GM13977 (cell line): Measurements from ENCODE around the gene CES4A.

Experiments used
- DNase-seq: peaks from one replicate; pipeline ENCODE4 v3.0.0; 2012; ENCODE audit warnings: low spot score
- CTCF ChIP-seq: IDR thresholded peaks from 2 replicates; pipeline ENCODE4 v1.5.1; 2012; ENCODE audit warnings: mild to moderate bottlenecking, control low read depth; ENCODE audit not compliant: insufficient read depth; ENCODE audit errors: extremely low read depth, missing control alignments
- in situ Hi-C: fragments of 300-500 bp; cut with MboI; formaldehyde crosslinking; loops from one replicate; pipeline ENCODE4 v1.12.0; 2022; ENCODE audit warnings: low sequenced_read_pairs, low pct_unique_long_range_greater_than_20kb, mixed read lengths, inconsistent platforms; ENCODE audit not compliant: unreplicated experiment

CES4A gene

GRCh38 chr16:67015313-67015731 lies 26.9 kb downstream of the CES4A start:
- TF ChIP-seq CTCF = peak; percentile 26
- in situ Hi-C loops = loop anchor here (10.0 kb wide), 1 partner anchor 139 kb away; the partner anchor contains the start of genes B3GNT9, FBXL8 and TRADD
- no peak for DNase-seq

- in situ Hi-C loops = loop anchor here (10.0 kb wide), 1 partner anchor 139 kb away; the partner anchor contains the start of genes B3GNT9, FBXL8 and TRADD
- no peak for TF ChIP-seq CTCF
- no peak for DNase-seq
Measured at GRCh38 chr16:67016143-67016542, 27.8 kb downstream of the CES4A start.

GRCh38 chr16:67016681-67017420 lies 28.5 kb downstream of the CES4A start:
- in situ Hi-C loops = loop anchor here (10.0 kb wide), 1 partner anchor 138 kb away; the partner anchor contains the start of genes B3GNT9, FBXL8 and TRADD
- no peak for TF ChIP-seq CTCF
- no peak for DNase-seq

- TF ChIP-seq CTCF = no peak
- in situ Hi-C loops = loop anchor here (10.0 kb wide), 1 partner anchor 137 kb away; the partner anchor contains the start of genes B3GNT9, FBXL8 and TRADD
- DNase-seq = no peak
Measured at GRCh38 chr16:67017421-67017750, 29.0 kb downstream of the CES4A start.

GRCh38 chr16:67017810-67018488 lies 29.6 kb downstream of the CES4A start:
- in situ Hi-C loops = loop anchor here (10.0 kb wide), 1 partner anchor 137 kb away; the partner anchor contains the start of genes B3GNT9, FBXL8 and TRADD
- DNase-seq = peak; percentile 87
- TF ChIP-seq CTCF = peak; percentile 93

- no peak for TF ChIP-seq CTCF
- in situ Hi-C loops = loop anchor here (10.0 kb wide), 1 partner anchor 136 kb away; the partner anchor contains the start of genes B3GNT9, FBXL8 and TRADD
- DNase-seq = no peak
Measured at GRCh38 chr16:67019171-67019570, 30.8 kb downstream of the CES4A start.
